ENCODE results near the gene NRIP1. TPM values are rescaled to one million over a fixed set of nuclear protein-coding genes. Genes with fewer than 3 reads are reported as not detected.

NRIP1 gene
- total RNA-seq, 4 donors from 2014 or later: 16.1 to 81.9 (median 36.4) TPM

DNA sequence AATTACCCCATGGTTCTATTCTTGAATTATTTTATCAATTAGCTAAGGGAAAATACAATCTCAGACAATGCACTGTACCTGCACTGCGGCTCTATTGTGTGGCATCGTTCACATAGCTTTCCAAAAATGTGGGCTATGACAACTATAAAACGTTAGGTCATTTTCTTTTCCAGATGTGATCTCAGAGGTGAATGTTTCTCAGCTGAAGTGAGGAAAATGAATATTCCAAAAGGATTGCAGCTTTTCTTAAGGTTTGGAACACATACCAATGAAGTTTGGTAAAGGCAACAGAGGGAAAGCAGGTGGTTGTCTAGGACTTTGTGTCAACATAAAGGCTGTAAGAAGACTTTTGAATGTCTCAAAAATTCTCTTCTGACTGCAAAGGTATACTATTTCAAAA is 105.5 kb downstream of the NRIP1 start:
- Histone ChIP-seq H3K4me3 (no peak overlapping the region), H3K27ac (no peak overlapping the region), H3K4me1 (peaks cover 0 to 5% of the 10 kb centered on the region in 2 donors), H3K9me3 (no peaks in the 10 kb centered on the region), H3K36me3 (no peaks in the 10 kb centered on the region), H3K27me3 (no peaks in the 10 kb centered on the region)
- intact Hi-C loops (cut with DNase I; ENCODE audit: low total_unique reads): no loop called here
- TF ChIP-seq, protein P1, sequence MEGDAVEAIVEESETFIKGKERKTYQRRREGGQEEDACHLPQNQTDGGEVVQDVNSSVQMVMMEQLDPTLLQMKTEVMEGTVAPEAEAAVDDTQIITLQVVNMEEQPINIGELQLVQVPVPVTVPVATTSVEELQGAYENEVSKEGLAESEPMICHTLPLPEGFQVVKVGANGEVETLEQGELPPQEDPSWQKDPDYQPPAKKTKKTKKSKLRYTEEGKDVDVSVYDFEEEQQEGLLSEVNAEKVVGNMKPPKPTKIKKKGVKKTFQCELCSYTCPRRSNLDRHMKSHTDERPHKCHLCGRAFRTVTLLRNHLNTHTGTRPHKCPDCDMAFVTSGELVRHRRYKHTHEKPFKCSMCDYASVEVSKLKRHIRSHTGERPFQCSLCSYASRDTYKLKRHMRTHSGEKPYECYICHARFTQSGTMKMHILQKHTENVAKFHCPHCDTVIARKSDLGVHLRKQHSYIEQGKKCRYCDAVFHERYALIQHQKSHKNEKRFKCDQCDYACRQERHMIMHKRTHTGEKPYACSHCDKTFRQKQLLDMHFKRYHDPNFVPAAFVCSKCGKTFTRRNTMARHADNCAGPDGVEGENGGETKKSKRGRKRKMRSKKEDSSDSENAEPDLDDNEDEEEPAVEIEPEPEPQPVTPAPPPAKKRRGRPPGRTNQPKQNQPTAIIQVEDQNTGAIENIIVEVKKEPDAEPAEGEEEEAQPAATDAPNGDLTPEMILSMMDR (IDR thresholded peaks at IDR 0.05): no peak
- no peak for TF ChIP-seq POLR2A (IDR thresholded peaks at IDR 0.05)
- DNase-seq: no peak

DNA sequence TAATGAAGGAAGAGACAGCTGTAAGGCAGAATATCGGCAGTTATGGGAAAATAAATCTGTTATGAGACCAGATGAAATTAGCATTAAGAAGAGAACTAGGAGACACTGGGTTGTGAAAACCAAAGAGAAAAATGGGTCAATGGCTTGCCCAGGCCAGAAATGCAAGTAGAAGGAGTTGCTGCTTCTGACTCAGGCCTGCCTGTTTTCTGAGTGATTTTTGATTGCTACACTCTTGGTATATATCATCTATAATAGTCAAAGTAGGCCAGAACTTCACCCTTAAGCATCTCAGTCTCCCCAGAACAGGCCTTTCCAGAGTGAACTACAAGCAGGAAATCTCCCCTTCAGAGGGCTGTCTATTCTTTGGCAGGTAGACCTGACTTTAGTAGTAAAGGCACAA is 107.0 kb downstream of the NRIP1 start:
- Histone ChIP-seq H3K4me3 (no peak overlapping the region), H3K9me3 (no peaks in the 10 kb centered on the region), H3K4me1 (peaks cover 0 to 5% of the 10 kb centered on the region in 2 donors), H3K36me3 (no peaks in the 10 kb centered on the region), H3K27me3 (no peaks in the 10 kb centered on the region), H3K27ac (no peak overlapping the region)
- DNase-seq: no peak
- no peak for TF ChIP-seq POLR2A (IDR thresholded peaks at IDR 0.05)
- TF ChIP-seq, protein P1 (IDR thresholded peaks at IDR 0.05): no peak
- intact Hi-C loops (cut with DNase I; ENCODE audit: low total_unique reads): no loop called here

DNA sequence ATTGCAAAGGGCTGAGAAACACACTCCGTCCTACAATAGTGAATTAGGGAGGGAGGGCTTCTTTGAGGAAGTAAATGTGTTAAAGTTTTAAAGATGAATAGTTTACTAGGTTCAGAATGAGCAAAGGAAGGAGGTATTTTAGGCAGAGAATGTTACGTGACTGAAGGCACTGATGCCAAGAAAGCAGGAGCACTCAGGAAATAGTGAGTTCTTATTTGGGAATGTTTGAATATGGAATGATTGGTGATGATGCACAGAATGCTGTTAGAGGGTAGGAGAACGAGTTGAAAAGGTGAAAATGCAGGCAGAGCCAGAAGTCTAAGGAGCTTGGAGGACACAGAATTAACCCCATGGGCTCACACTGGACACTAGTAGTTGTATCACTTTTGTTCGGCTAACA is 108.0 kb downstream of the NRIP1 start:
- no peak for DNase-seq
- H3K4me3 ChIP-seq: no peak overlapping the region
- intact Hi-C loops (cut with DNase I; ENCODE audit: low total_unique reads): no loop called here
- H3K9me3 ChIP-seq: no peaks in the 10 kb centered on the region
- no peaks in the 10 kb centered on the region for H3K27me3 ChIP-seq
- peaks cover 0 to 5% of the 10 kb centered on the region in 2 donors for H3K4me1 ChIP-seq
- no peak overlapping the region for H3K27ac ChIP-seq
- no peaks in the 10 kb centered on the region for H3K36me3 ChIP-seq
- no peak for TF ChIP-seq POLR2A (IDR thresholded peaks at IDR 0.05)
- TF ChIP-seq, protein P1 (IDR thresholded peaks at IDR 0.05): no peak

DNA sequence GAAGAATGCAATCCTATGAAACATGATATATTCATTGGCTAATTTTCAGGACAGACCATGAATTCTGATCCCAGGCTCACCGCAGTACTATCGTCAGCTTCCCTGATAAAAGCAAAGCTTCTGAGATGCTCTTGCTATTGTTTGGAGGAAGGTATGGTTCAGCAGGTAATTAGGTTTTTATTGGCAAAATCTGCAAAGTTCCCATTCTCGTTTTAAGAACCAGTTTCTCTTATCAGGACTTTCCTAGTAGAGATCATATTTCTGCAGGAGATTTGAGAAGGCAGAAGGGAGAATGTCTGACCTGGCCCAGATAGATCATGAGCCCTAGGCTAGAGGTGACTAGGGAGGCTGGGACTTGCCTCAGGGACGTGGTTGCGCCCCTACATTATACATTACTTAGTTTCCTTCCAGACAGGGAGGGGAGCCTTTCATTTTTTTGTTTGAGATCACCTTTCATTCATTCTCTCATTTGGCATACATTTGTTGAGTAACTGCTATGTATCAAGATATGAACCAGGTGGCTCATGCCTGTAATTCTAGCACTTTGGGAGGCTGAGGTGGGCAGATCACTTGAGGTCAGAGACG is 108.8 kb downstream of the NRIP1 start:
- DNase-seq: no peak
- Histone ChIP-seq H3K27ac (no peak overlapping the region), H3K27me3 (no peaks in the 10 kb centered on the region), H3K4me3 (no peak overlapping the region), H3K4me1 (peaks cover 0 to 5% of the 10 kb centered on the region in 2 donors), H3K9me3 (no peaks in the 10 kb centered on the region), H3K36me3 (no peaks in the 10 kb centered on the region)
- intact Hi-C loops (cut with DNase I; ENCODE audit: low total_unique reads): no loop called here
- TF ChIP-seq, protein P1 (IDR thresholded peaks at IDR 0.05): no peak
- TF ChIP-seq POLR2A (IDR thresholded peaks at IDR 0.05): no peak

DNA sequence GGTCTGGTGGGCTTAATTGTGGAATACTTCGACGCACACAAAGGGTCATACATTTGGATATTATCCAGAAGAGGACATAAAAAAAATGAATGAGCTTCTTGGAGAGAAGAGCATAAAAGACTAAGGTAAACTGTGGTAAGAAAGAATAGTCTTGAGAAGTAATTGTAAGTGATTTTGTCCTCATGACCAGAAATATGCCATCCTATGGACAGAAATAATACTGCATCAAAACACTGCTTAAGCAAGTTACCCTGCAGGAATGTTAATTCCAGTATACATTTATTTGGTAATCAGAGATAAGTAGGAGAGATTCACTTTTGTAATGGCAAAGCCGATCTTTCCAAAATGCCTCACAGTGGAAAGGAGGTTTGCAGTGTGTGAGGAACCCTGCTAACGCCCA is 111.9 kb downstream of the NRIP1 start:
- TF ChIP-seq POLR2A (IDR thresholded peaks at IDR 0.05): no peak
- TF ChIP-seq, protein P1 (IDR thresholded peaks at IDR 0.05): no peak
- Histone ChIP-seq H3K27me3 (no peaks in the 10 kb centered on the region), H3K36me3 (no peaks in the 10 kb centered on the region), H3K27ac (no peak overlapping the region), H3K4me1 (no peaks in the 10 kb centered on the region), H3K4me3 (no peak overlapping the region), H3K9me3 (no peaks in the 10 kb centered on the region)
- DNase-seq: no peak
- intact Hi-C loops (cut with DNase I; ENCODE audit: low total_unique reads): no loop called here

All from uterus (tissue), 4 donors.